ENCODE measurements around the gene BCCIP.

BCCIP gene

GRCh38 chr10:125797424-125797823 is 25.9 kb upstream of the BCCIP start:
- in situ Hi-C loops (cut with HindIII; ENCODE audit: low sequenced_read_pairs): no loop called here

DNA sequence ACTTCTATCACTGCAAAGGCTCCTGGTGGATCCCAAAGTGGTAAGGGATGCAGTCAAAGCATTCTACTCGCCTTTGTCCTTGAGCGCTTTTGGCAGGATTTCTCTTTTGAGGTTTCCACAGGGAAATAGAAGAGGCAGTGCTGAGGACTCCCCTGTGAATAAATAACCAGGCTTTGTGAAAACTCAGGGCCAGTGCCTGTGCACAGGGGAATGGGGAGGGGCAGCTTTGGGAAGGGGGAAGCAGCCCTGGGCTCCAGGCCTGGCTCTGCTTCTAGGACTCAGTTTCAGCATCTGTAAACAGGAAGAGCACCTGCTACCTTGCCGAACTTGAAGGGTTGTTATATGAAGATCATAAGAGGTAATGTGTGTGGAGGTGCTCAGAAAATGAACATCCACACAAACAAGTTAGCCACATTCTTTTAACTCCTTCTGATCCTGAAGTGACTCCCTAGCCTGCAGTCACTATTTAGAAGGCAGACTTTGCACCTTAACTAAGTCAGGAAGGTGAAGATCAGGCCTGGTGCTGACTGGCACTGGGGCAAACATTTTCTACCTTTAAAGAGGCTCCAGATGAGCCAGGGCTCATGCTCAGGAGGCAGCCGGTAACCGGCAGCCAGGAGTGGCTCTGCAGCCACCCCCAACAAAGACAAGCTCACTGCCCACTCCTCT is 25.2 kb upstream of the BCCIP start:
- in situ Hi-C loops (cut with HindIII; ENCODE audit: low sequenced_read_pairs): no loop called here

DNA sequence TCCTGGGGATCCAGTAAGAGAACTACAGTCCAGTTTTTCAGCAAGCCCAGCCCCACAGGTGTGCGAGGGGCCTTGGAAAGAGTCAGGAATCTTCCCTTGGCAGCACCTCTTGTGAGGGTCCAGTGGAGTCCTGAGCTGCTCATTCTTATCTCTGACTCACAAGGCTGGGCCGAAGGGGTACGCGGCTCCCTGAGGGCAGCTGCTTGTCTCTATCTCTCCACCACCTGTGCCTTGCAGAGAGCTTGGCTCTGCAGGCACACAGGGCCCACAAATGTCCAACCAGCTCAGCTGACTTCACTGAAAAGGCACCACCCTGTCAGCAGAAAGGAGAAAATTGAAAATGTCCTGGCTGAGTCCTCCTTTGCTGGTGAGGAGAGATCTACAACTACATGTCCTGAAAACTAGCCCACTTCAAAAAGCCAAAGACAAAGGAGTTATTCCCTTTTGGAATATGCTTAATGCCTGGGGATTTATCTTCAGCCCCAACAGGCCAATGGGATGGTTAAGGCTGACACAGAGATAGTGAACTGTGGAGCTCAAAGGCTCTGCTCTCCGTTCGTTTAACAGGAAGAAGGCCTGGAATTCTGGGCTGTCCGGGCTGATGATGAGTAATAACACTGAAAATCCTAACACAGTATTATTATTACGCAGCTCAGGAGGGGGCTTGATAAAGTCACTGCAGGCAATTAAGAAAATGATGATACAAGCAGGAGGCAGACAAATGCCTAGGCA is 23.7 kb upstream of the BCCIP start:
- in situ Hi-C loops (cut with HindIII; ENCODE audit: low sequenced_read_pairs): no loop called here

- in situ Hi-C loops (cut with HindIII; ENCODE audit: low sequenced_read_pairs): no loop called here
These were observed 21.8 kb upstream of the BCCIP start for GRCh38 chr10:125801574-125801973.

DNA sequence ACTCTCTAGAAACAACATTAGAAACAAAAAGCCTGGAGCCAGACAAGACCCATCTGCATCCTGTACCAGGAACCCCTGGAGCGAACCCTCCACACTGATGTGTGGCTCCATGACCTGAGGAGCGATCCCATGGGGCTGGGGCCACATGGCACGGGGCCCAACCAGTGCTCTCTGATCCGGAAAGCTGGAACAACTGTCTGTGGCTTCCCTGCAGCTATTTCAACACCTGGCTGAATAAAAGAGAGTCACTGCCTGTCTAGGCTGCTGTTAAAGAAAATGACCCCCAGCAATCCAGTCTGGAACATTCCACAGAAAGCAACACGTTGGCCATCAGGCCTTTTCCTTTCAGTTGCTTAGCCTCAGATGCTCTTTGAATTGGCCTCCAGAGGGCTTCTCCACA is 21.2 kb upstream of the BCCIP start:
- in situ Hi-C loops (cut with HindIII; ENCODE audit: low sequenced_read_pairs): no loop called here

- in situ Hi-C loops (cut with HindIII; ENCODE audit: low sequenced_read_pairs): no loop called here
These were observed 20.6 kb upstream of the BCCIP start for GRCh38 chr10:125802739-125803138.

DNA sequence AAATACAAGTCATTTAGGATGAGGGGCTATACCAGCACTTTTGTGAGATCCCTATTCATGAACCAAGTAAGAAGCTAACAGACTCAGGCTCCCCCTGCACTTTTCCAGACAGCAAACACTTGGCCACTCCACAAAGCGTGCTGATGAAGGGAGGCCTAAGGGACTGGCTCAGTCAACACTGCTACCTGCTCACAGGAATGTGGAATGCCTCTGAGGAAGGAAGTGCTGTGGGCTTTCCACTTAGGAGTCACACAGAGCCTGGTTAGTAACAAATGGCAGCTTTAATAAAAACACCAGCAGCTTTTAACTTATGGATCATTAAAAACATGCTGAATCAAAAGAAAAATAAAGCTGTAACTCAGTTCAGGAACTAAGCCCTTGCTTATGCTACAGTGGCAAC is 15.3 kb upstream of the BCCIP start:
- in situ Hi-C loops (cut with HindIII; ENCODE audit: low sequenced_read_pairs): no loop called here

DNA sequence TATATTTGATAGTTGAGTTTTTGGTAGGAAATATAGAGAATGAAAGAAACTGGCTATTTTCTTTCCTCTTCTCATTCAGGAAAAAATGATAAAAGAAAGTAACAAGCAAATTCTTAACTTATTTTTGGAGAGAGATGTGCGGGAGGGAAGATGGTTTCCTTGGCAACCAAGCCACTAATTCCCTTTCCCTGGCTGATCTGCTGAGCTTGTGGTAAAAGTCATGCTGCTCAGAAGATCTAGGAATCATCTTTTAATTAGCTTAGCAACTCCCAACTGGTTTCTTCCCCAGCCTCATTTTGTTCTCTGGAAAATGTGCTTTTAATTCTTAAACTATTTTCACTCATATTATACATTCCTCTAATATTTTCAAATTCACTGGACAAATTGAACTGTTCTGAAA is 12.1 kb upstream of the BCCIP start:
- in situ Hi-C loops (cut with HindIII; ENCODE audit: low sequenced_read_pairs): no loop called here

DNA sequence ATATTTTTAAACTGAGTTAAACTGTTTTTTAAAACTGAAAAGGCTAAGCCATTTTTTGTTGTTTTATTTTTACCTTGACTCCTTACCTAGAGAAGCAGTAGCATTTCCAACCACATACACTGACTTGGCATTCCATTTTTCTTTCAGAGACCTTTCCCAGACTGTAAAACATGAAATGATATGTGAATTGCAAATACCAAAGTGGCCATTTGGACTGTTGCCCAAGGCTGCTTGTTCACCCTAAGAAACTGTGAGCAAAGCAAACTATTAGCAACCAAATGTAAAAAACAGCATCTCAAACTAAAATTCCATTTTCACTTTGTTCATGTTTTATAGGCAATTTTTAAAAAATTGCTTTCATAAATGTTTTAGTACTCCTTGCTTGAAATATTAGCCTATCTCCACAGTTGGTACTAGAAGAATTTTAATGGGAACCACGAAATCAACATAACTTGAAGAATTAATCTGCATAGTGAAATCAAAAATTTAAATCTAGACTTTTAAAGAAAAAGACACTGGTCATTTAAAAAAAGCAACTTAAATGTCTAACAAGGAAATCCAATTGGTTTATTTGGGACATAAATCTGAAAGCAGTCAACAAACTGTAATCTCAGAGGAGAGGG is 11.1 kb upstream of the BCCIP start:
- in situ Hi-C loops (cut with HindIII; ENCODE audit: low sequenced_read_pairs): no loop called here

DNA sequence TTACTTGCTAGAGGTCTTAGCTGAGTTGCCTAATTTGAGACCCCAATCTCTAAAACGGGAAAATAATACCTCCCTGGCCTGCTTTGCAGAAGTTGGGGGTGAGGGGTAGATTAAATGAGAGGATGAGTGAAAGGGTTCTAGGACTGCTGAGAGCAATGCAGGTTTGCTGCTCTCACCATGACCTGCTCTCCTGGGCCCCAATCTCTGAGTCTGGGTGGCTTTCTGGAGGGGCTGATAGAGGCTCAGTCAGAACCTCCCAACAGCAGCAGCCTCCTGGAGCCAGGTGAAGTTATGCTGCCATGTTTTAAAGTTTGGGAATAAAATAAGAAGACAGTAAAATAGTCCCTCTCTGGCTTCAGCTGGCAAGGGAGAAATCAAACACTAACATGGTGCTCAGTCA is 7.6 kb upstream of the BCCIP start:
- in situ Hi-C loops (cut with HindIII; ENCODE audit: low sequenced_read_pairs): no loop called here

- in situ Hi-C loops (cut with HindIII; ENCODE audit: low sequenced_read_pairs): no loop called here
These were observed 6.8 kb upstream of the BCCIP start for GRCh38 chr10:125816548-125816947.

DNA sequence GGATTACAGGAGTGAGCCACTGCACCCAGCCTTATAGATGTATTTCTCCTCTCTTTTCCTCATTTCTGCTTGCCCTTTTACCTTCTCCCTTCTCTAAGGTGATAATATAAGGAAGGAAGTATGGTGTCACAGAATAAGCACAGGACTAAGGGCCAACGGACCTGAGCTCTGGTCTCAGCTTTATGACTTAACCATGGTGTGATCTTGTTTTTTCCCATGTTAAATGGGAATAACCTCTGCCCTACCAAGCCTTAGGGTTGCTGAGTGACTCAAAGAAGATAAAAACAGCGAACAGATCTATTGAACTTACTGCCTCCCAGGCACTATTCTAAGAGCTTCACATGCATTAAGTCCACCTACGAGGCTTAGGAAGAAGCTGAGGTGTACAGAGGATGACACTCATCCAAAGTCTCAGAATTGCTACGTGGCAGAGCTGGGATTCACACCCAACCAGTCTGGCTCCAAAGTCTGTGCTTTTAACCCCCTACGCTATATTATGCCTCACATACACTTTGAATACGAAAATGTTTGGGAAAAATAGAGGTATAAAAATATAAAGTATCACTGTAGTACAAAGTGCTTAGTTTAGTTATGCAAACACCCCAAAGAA is 5.9 kb upstream of the BCCIP start:
- in situ Hi-C loops (cut with HindIII; ENCODE audit: low sequenced_read_pairs): no loop called here

DNA sequence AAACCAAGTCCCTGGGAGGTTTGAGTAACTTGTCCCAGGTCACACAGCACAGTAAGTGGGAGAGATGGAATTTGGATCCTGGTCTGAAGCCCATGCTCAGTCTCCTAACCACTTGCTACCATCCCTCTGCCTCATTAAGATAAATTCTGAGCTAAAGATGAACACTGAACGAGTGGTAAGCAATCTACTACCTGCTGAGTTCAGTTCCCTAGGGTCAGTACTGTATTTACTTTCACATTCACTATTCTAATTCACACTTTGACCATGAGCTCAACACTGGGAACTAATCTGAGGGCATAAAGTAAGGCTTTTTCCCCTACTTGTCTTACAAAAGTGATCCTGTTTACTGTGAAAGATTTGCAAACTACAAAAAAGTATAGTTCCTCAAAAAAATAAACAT is 2.6 kb upstream of the BCCIP start:
- in situ Hi-C loops (cut with HindIII; ENCODE audit: low sequenced_read_pairs): no loop called here

DNA sequence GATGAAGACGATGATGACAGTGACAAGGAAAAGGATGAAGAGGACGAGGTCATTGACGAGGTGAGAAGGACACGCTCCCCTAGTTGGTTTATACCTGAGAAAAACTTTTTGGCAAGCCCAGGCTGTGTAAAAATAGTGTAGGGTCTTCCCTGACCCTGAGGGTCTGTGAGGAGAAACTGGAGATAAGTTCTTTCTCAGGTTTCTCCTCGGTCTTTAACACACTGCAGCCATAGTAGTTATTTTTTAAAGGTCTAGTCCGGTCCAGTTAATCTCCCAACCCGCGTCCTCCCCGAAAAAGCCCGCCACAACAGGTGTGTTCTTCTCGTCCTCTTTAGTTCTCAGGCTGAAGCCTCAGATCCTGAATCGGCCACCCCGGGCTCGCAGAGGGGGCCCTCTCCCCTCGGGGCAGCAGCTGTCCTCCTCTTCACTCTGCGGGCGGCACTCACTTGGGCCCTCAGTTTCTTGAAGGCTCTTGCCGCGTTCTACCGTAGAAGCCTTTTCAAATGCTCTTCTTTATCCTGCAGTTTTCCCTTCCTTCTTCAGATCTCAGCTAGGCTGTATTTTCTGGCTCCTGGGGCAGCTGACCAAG is 411 bp downstream of the BCCIP start:
- in situ Hi-C loops (cut with HindIII; ENCODE audit: low sequenced_read_pairs): no loop called here

DNA sequence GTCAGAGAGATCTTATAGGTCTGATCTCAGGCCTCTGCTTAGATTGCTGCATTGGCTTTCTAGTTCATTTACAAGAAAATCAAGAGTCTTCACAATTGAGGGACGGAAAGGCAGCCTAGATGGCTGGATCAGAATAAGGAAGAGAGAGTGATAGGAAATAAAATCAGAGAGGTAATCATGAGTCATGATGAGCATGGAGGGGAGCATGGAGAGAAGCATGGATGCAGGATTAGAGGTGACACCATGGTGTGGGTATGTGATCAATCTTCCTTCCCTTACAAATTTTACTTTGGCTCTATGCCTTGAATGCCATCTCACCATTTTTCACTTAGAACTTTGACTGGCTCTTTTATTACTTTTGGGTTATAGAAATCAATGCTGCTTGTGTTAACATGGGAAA is 1.4 kb downstream of the BCCIP start:
- in situ Hi-C loops (cut with HindIII; ENCODE audit: low sequenced_read_pairs): no loop called here

DNA sequence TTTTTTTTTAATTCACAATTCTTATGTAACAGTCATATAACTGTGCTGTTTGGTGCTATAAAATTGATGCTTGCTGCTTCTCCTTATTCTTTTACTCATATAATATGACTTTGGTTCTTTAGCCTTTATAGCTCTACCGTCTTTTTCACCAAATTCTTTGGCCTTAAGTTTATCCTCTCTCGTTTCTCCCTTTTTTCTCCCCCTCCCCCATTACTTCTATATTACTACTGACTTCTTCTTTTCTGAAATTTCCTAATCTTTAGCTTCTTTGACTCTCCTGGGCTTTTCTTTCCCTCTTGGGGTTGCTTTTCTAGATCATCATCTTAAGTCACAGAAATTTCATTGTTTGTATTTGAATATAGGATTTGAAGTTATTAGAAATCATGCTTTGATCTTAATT is 3.8 kb downstream of the BCCIP start:
- in situ Hi-C loops (cut with HindIII; ENCODE audit: low sequenced_read_pairs): no loop called here

GRCh38 chr10:125828311-125828710 is 5.0 kb downstream of the BCCIP start:
- in situ Hi-C loops (cut with HindIII; ENCODE audit: low sequenced_read_pairs): no loop called here

DNA sequence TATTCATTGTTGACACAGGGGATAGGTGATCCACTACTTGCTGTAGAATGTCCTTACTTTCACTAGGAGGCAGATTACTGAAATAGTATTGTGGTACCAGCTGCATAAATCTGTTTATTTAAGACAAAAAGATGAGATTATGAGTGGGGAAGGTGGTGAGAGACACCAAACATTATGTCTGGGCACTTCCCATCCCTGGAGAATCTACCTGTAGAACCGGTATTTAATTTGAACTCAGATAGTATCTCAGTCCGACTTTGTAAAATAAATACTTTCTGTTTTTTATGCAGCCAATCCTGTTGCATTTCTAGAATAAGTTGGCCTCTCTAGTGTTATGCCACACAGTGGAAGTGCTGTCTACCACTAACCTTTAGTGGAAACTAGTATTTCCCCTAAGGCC is 13.4 kb downstream of the BCCIP start:
- in situ Hi-C loops (cut with HindIII; ENCODE audit: low sequenced_read_pairs): no loop called here

DNA sequence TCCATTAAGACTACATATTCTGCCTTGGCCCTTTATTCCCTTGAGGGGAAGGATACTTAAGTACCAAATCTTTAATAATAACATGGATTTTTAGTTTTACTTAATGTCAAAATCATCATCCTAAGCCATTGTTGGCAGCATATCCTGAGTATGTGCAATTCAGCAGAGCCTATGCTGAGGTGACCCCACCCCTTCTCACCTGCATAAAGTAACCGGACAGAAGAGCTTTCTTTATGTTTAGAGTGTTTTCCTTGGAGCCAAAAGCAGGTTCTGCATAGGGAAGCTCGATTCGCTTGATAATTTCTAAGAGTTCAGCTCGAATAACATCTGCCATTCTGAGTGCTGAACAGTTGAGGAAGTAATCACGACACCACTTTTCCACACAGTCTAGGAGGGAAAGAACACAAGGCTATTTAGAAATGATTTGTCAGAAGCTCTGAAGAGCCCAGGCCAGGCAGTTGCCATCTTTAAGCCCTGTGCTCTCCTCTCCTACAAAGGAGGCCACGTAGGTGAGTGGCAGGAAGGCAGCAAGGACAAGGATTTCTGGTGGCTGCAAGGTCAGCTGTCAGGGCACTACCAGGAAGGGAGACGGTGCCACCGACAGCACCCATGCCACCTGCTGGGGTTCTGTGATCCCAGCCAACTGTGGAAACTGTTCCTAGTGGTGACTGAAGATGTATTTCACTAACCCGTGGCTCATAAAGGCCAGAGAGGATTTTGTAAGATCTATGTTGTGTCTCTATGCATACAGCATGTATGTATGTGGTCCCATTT is 15.6 kb downstream of the BCCIP start:
- in situ Hi-C loops (cut with HindIII; ENCODE audit: low sequenced_read_pairs): no loop called here

GRCh38 chr10:125840406-125840805 is 17.1 kb downstream of the BCCIP start:
- in situ Hi-C loops (cut with HindIII; ENCODE audit: low sequenced_read_pairs): no loop called here

- in situ Hi-C loops (cut with HindIII; ENCODE audit: low sequenced_read_pairs): no loop called here
These were observed 17.6 kb downstream of the BCCIP start for GRCh38 chr10:125840955-125841354.
